HG03064 (cell line): ENCODE results near the gene SLC39A5.
"Not testable (repeated sequence)": the region's sequence is repeated elsewhere in the genome, so short reads cannot be mapped to it uniquely, and the experiment has no call there.

Experiments
- ATAC-seq: cut with Tn5 transposase; IDR thresholded peaks from one replicate; pipeline ENCODE4 v1.9.1; 2021; ENCODE audit warnings: low read depth; ENCODE audit not compliant: unreplicated experiment

Gene SLC39A5

GRCh38 chr12:56242986-56243385 lies 13.1 kb downstream of the SLC39A5 start:
- ATAC-seq = no peak

GRCh38 chr12:56243731-56244181 lies 13.9 kb downstream of the SLC39A5 start:
- no peak for ATAC-seq

- ATAC-seq = no peak
These were observed 14.6 kb downstream of the SLC39A5 start for GRCh38 chr12:56244494-56244893.

GRCh38 chr12:56247923-56248322 lies 18.1 kb downstream of the SLC39A5 start:
- ATAC-seq = no peak

- no peak for ATAC-seq
These were observed 18.9 kb downstream of the SLC39A5 start for GRCh38 chr12:56248711-56249110.

GRCh38 chr12:56252649-56253048 lies 22.8 kb downstream of the SLC39A5 start:
- no peak for ATAC-seq

- ATAC-seq = no peak
These were observed 23.2 kb downstream of the SLC39A5 start for GRCh38 chr12:56253091-56253490.

GRCh38 chr12:56255671-56256070 lies 25.8 kb downstream of the SLC39A5 start:
- ATAC-seq = no peak

- ATAC-seq = no peak
These were observed 26.6 kb downstream of the SLC39A5 start for GRCh38 chr12:56256326-56256960.

GRCh38 chr12:56257071-56257470 lies 27.2 kb downstream of the SLC39A5 start:
- no peak for ATAC-seq

GRCh38 chr12:56257491-56258067 lies 27.7 kb downstream of the SLC39A5 start:
- ATAC-seq = peak; percentile 20

- ATAC-seq = peak; percentile 80
These were observed 28.4 kb downstream of the SLC39A5 start, which contains the start of gene ANKRD52 for GRCh38 chr12:56258068-56258819. Gene ANKRD52, minus strand, starts transcription at chr12:56258384. Its CDS starts 115 bp downstream, at chr12:56258269.

- no peak for ATAC-seq
These were observed 29.0 kb downstream of the SLC39A5 start for GRCh38 chr12:56258820-56259183.

- ATAC-seq = no peak
These were observed 30.5 kb downstream of the SLC39A5 start for GRCh38 chr12:56260380-56260779.

GRCh38 chr12:56260921-56261320 lies 31.1 kb downstream of the SLC39A5 start:
- ATAC-seq = no peak

- no peak for ATAC-seq
These were observed 31.8 kb downstream of the SLC39A5 start for GRCh38 chr12:56261503-56262232.

GRCh38 chr12:56262955-56263354 lies 33.1 kb downstream of the SLC39A5 start:
- ATAC-seq = not testable (repeated sequence)

- not testable (repeated sequence) for ATAC-seq
These were observed 36.3 kb downstream of the SLC39A5 start for GRCh38 chr12:56266068-56266692.

- peak; percentile 90 for ATAC-seq
These were observed 37.0 kb downstream of the SLC39A5 start, which contains the start of gene COQ10A for GRCh38 chr12:56266693-56267442. Gene COQ10A, plus strand, starts transcription at chr12:56266942. Its CDS starts 177 bp downstream, at chr12:56267119.
